Effector memory CD8-positive, alpha-beta T cell (primary cell): ENCODE results near the gene ETV7.
"Not testable (repeated sequence)": the region's sequence is repeated elsewhere in the genome, so short reads cannot be mapped to it uniquely, and the experiment has no call there.

Experiments used
- ATAC-seq: fragments of 150-1000 bp; cut with Tn5 transposase; replicated peaks from 2 replicates; pipeline ENCODE4 v1.10.0; 2021; ENCODE audit warnings: mild to moderate bottlenecking, moderate library complexity
- DNase-seq, 3 experiments: peaks; one replicate each; pipeline ENCODE4 v3.0.0; 2021
- H3K27ac Mint-ChIP-seq, 2 donors: one replicate each; pipeline ENCODE4 v1.8.0; 2022; ENCODE audit warnings: mild to moderate bottlenecking in 2 of 2, mixed read lengths in 2 of 2, moderate library complexity in 2 of 2
- H3K27me3 Mint-ChIP-seq, 2 donors: one replicate each; pipeline ENCODE4 v1.8.0; 2022; ENCODE audit warnings: mixed read lengths in 2 of 2
- H3K36me3 Mint-ChIP-seq: one replicate; pipeline ENCODE4 v1.8.0; 2022; ENCODE audit warnings: mild to moderate bottlenecking, moderate library complexity, mixed read lengths; ENCODE audit not compliant: insufficient read depth
- H3K4me1 Mint-ChIP-seq, 2 donors: one replicate each; pipeline ENCODE4 v1.8.0; 2022; ENCODE audit warnings: low read depth in 2 of 2, mixed read lengths in 2 of 2
- H3K4me3 Mint-ChIP-seq, 2 donors: one replicate each; pipeline ENCODE4 v1.8.0; 2022; ENCODE audit warnings: mild to moderate bottlenecking in 2 of 2, mixed read lengths in 2 of 2, moderate library complexity in 2 of 2
- H3K9me3 Mint-ChIP-seq, 2 donors: one replicate each; pipeline ENCODE4 v1.8.0; 2022; ENCODE audit warnings: mixed read lengths in 2 of 2

The ETV7 gene

DNA sequence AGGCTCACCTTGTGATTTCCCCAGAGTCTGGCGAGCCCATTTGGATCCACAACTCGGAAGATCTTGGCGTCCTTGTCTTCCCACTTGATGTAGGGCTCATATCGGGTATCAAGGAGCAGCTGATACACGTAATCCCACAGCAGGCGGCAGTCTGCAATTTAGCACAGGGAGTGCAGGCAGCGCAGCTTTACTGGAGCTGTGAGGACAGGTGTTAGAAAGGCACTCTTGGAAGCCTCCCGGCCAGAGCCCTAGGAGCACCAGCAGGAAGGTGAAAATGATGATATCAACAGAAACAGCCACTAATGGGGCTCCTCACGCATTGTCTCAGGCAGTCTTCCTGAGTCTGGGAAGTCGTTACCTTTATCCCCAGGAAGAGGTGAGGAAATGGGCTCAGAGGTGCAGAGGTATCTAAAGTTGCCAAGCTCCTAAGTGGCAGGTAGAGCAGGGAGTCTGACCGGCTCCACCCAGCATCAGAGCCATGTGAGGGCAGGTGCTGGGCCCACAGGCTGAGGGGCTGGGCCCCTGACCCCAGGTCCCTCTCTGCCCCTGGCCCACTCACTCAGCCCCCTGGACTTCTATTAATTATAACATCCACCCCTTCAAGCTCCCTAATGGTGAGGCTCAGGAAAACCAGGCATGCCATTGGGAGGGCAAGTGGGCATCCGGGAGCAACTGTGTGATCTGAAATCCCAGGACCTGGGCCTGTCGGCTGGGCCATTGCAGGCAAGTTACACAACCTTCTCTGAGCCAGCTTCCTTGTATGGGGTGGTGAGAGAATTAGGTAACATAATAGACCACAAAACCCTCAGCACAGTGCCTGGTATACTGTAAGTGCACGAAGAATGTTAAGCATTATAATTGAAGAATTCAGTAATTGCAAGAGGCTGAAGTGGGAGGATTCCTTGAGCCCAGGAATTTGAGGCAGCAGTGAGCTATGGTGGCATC is 18.3 kb downstream of the ETV7 start:
- no peaks in the 10 kb centered on the region for H3K36me3 Mint-ChIP-seq
- H3K27ac Mint-ChIP-seq: no peak overlapping the region
- no peak for DNase-seq
- H3K4me3 Mint-ChIP-seq: no peak overlapping the region
- no peaks in the 10 kb centered on the region for H3K4me1 Mint-ChIP-seq
- ATAC-seq: peak; percentile 60
- no peaks in the 10 kb centered on the region for H3K9me3 Mint-ChIP-seq
- H3K27me3 Mint-ChIP-seq: peaks cover 0 to 14% of the 10 kb centered on the region in 2 donors

- no peaks in the 10 kb centered on the region for H3K4me1 Mint-ChIP-seq
- no peaks in the 10 kb centered on the region for H3K36me3 Mint-ChIP-seq
- H3K27me3 Mint-ChIP-seq: peaks cover 0 to 14% of the 10 kb centered on the region in 2 donors
- H3K9me3 Mint-ChIP-seq: no peaks in the 10 kb centered on the region
- DNase-seq (no peak), ATAC-seq (no peak)
- no peak overlapping the region for H3K4me3 Mint-ChIP-seq
- H3K27ac Mint-ChIP-seq: no peak overlapping the region
These were observed 19.0 kb downstream of the ETV7 start for GRCh38 chr6:36368421-36368820.

DNA sequence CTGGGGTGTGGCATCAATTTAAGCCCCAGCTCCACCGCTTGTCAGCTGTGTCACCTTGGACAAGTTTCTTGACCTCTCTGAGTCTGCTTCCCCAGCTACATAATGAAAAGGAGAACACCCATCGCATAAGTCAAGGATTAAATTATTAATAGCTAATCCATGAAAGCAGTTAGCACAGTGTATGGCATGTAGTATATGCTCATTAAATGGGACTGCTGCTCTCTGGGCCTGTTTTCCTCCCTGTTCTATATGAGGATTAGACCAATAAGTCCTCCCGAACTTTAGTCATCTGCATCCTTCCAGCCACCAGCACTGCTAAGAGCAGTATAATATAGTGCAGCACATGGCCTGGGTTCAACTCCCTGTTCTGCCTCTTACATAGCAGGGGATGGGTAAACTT is 19.7 kb downstream of the ETV7 start:
- Mint-ChIP-seq H3K9me3 (no peaks in the 10 kb centered on the region), H3K36me3 (no peaks in the 10 kb centered on the region), H3K4me1 (no peaks in the 10 kb centered on the region), H3K27me3 (peaks cover 0 to 11% of the 10 kb centered on the region in 2 donors), H3K27ac (no peak overlapping the region), H3K4me3 (no peak overlapping the region)
- no peak for ATAC-seq
- DNase-seq: no peak

DNA sequence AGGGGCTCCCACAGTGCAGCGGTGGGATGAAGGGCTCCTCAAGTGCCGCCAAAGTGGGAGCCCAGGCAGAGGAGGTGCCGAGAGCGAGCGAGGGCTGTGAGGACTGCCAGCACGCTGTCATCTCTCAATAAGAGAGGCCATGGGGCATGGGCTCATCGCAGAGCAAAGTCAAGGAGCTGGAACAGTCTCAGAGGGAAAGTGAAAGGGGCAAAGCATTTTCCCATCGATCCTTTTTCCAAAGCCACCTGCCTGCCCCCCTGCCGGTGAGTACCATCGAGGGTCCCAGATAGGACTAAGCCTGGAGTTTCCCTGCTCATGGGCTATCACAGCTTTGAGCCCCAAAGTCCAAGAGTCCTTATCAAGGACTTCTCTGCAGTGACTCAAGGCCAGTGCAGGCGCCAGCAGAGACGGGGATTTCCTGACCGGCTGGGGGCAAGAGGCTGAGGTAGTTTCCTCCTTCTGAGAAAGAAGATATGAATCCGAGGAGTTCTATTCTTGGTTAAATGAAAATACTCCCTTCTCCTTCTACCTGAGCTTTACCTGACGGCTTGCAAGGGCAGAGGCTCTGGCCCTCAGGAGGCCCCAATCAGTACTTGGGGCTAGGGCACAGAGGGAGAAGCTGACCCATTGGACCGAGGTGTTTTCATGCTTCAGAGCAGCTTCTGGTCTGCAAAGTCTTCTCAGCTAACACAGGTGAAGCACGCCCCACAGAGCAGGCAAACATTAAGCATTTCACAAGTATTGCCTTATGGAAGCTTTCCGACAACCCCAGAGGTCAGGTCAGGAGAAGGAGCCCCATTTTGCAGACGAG is 22.6 kb downstream of the ETV7 start:
- Mint-ChIP-seq H3K4me1 (peaks cover 0 to 4% of the 10 kb centered on the region in 2 donors), H3K36me3 (no peaks in the 10 kb centered on the region), H3K9me3 (no peaks in the 10 kb centered on the region), H3K27me3 (no peaks in the 10 kb centered on the region), H3K27ac (no peak overlapping the region), H3K4me3 (no peak overlapping the region)
- ATAC-seq (no peak), DNase-seq (no peak)

- not testable (repeated sequence) for H3K36me3 Mint-ChIP-seq, H3K9me3 Mint-ChIP-seq, H3K27me3 Mint-ChIP-seq, DNase-seq, H3K4me3 Mint-ChIP-seq, ATAC-seq, H3K27ac Mint-ChIP-seq, H3K4me1 Mint-ChIP-seq
These were observed 23.3 kb downstream of the ETV7 start for GRCh38 chr6:36364061-36364635.

DNA sequence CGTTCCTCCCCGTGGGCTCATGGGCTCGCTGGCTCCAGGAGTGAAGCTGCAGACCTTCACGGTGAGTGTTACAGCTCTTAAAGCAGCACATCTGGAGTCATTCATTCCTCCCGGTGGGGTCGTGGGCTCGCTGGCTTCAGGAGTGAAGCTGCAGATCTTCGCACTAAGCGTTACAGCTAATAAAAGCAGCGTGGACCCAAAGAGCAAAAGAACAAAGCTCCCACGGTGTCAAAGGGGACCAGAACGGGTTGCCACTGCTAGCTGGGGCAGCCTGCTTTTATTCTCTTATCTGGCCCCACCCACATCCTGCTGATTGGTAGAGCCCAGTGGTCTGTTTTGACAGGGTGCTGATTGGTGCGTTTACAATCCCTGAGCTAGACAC is 24.1 kb downstream of the ETV7 start:
- not testable (repeated sequence) for H3K4me1 Mint-ChIP-seq, DNase-seq, ATAC-seq, H3K27ac Mint-ChIP-seq, H3K27me3 Mint-ChIP-seq, H3K4me3 Mint-ChIP-seq, H3K36me3 Mint-ChIP-seq, H3K9me3 Mint-ChIP-seq

DNA sequence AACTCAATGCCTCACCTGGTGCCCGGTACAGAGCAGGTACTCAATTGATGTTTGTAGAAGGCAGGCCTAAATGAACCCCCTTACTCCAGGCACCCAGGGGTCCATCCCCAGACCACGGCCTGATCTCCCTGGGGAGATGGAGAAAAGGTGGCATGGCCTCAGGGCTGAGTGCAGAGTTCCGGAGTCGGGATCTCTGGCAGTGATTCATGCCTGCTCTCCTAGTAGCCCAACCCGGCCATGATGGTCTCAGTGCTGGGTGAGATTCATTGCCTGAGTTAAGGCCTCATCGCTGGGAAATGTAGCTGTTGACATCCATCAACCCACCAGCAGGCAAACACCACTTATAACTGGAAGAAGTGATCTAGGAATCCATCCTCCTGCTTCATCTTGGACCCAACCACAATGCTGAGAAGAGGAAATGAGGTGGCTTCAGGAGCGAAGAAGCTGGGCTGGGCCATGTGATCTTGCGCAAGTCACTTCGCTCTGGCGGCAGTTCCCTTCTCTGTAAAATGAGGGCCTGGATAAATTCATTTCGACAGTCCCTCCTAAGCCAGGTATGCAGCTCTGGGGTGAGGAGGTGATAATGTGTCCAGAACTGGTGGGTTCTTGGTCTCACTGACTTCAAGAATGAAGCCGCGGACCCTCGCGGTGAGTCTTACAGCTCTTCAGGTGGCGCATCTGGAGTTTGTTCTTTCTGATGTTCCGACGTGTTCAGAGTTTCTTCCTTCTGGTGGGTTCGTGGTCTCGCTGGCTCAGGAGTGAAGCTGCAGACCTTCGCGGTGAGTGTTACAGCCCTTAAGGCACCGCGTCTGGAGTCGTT is 24.7 kb downstream of the ETV7 start:
- H3K9me3 Mint-ChIP-seq: no peaks in the 10 kb centered on the region
- H3K27me3 Mint-ChIP-seq: no peaks in the 10 kb centered on the region
- ATAC-seq: no peak
- H3K4me3 Mint-ChIP-seq: no peak overlapping the region
- DNase-seq: no peak
- peaks cover 4 to 5% of the 10 kb centered on the region in 2 donors for H3K4me1 Mint-ChIP-seq
- no peaks in the 10 kb centered on the region for H3K36me3 Mint-ChIP-seq
- H3K27ac Mint-ChIP-seq: no peak overlapping the region

DNA sequence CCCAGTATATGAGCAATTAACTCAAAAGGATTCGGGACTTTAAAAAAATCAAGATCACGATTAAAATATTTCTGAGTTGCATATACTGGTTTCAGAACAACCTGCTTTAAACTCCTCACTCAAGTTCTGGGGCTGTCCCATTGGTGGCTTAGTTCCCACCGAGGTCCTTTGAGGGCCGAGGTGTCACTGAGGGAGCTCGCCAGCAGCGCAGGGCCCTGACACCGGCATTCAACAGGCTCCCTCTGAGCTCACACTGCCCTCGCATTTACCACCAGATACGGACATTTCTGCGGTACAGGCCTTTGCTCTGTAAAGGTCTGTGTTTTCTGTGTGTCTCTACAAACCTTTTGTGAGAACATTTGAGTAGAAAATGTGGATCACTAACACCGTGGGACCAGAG is 26.4 kb downstream of the ETV7 start:
- H3K4me1 Mint-ChIP-seq: peaks cover 4 to 6% of the 10 kb centered on the region in 2 donors
- H3K9me3 Mint-ChIP-seq: no peaks in the 10 kb centered on the region
- ATAC-seq (no peak), DNase-seq (no peak)
- H3K27ac Mint-ChIP-seq: peak overlapping the region in 1 of 2 donors; percentile 5
- peaks cover 3% of the 10 kb centered on the region for H3K36me3 Mint-ChIP-seq
- peaks cover 0 to 9% of the 10 kb centered on the region in 2 donors for H3K27me3 Mint-ChIP-seq
- H3K4me3 Mint-ChIP-seq: no peak overlapping the region

DNA sequence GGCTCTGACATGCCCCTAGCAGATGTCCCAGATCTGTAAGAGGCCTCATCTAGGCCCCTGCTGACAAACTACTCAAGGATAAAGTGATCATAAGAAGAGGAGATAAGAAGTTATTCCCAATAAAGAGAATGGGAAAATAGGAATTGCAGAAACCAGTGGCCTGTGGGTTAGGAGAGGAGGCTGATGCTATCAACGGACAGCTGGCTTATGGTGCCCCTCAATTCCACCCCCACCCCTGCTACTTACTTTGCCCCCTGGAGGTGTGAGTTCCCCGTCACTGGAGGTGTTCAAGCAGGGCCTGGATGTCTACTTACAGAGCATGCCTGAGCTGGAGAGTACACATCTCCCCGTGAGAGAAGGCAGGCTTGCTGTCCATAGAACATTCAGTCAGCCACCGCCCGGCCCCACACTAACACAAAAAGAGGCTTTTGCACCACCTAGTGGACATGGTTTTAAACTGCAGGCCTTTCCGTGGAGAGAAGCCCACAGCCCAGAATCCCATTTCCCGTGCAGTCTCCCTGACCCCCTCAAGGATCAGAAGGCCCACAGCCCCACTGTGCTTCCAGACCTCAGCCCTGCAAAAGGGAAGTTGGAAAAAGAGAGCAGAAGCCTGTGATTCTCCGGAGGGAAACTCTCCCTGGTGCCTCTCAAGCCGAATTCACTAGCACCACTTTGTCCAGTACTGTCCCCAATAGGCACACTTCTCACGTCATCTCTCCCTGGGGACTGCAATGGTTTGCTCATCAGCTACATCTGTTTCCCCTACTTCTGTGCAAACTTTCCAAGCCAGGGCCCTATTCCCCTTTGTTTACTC is 27.0 kb downstream of the ETV7 start:
- DNase-seq: peak; percentile 62 to 66 (median 65)
- no peak overlapping the region for H3K4me3 Mint-ChIP-seq
- ATAC-seq: peak; percentile 87
- peaks cover 4 to 6% of the 10 kb centered on the region in 2 donors for H3K4me1 Mint-ChIP-seq
- H3K36me3 Mint-ChIP-seq: peaks cover 3% of the 10 kb centered on the region
- no peaks in the 10 kb centered on the region for H3K9me3 Mint-ChIP-seq
- peak overlapping the region in 1 of 2 donors; percentile 5 for H3K27ac Mint-ChIP-seq
- peaks cover 0 to 9% of the 10 kb centered on the region in 2 donors for H3K27me3 Mint-ChIP-seq

- Mint-ChIP-seq H3K27ac (no peak overlapping the region), H3K27me3 (peaks cover 0 to 9% of the 10 kb centered on the region in 2 donors), H3K9me3 (no peaks in the 10 kb centered on the region), H3K4me3 (no peak overlapping the region), H3K36me3 (peaks cover 3% of the 10 kb centered on the region), H3K4me1 (peaks cover 4 to 6% of the 10 kb centered on the region in 2 donors)
- DNase-seq (no peak), ATAC-seq (no peak)
These were observed 29.1 kb downstream of the ETV7 start for GRCh38 chr6:36358226-36358915.

DNA sequence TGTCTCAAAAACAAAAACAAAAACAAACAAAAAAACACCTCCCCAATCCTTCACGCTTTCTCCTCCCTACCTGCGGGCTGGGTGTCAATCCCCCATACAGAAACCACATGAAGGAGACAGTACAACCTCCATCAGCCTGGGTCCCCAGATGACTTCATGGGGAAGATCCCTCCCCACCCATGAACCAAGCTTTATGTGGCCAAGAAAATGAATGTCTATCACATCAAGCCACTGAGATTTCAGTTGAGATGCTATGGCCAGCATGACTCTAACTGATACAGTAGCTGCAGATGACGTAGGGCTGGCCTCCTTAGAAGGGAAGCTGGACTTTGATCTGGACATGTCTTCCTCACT is 29.6 kb downstream of the ETV7 start:
- peaks cover 4 to 6% of the 10 kb centered on the region in 2 donors for H3K4me1 Mint-ChIP-seq
- H3K9me3 Mint-ChIP-seq: no peaks in the 10 kb centered on the region
- H3K27ac Mint-ChIP-seq: no peak overlapping the region
- DNase-seq (no peak), ATAC-seq (peak; percentile 68)
- H3K36me3 Mint-ChIP-seq: peaks cover 3% of the 10 kb centered on the region
- peaks cover 0 to 9% of the 10 kb centered on the region in 2 donors for H3K27me3 Mint-ChIP-seq
- no peak overlapping the region for H3K4me3 Mint-ChIP-seq

- Mint-ChIP-seq H3K27ac (no peak overlapping the region), H3K4me1 (peaks cover 4 to 6% of the 10 kb centered on the region in 2 donors), H3K9me3 (no peaks in the 10 kb centered on the region), H3K27me3 (peaks cover under 1 to 9% of the 10 kb centered on the region in 2 donors), H3K36me3 (peaks cover 3% of the 10 kb centered on the region), H3K4me3 (no peak overlapping the region)
- DNase-seq: no peak
- ATAC-seq: no peak
These were observed 31.6 kb downstream of the ETV7 start for GRCh38 chr6:36355819-36356218.
